ENCODE results near the gene DHDDS. TPM values are rescaled to one million over a fixed set of nuclear protein-coding genes. Genes with fewer than 3 reads are reported as not detected.

Gene DHDDS
- total RNA-seq, 2 donors from 2014 or later, result 28.9 to 39.0 TPM

- no peak for TF ChIP-seq CTCF (IDR thresholded peaks at IDR 0.05)
- no peak for TF ChIP-seq POLR2A (IDR thresholded peaks at IDR 0.05)
- TF ChIP-seq POLR2AphosphoS5 (IDR thresholded peaks at IDR 0.05), result no peak
- H3K4me3 ChIP-seq, result no peak overlapping the region
- no peaks in the 10 kb centered on the region for H3K36me3 ChIP-seq
- no peak for DNase-seq (ENCODE audit: low spot score)
- WGBS, result 31% methylated on average over 4 of the region's 4 CpGs
- no peaks in the 10 kb centered on the region for H3K9me3 ChIP-seq
- H3K4me1 ChIP-seq (replicated peaks), result no peaks in the 10 kb centered on the region
- H3K27ac ChIP-seq, result no peak overlapping the region
- H3K27me3 ChIP-seq (replicated peaks; ENCODE audit: insufficient read depth), result no peaks in the 10 kb centered on the region
- intact Hi-C loops (cut with DNase I), result no loop called here
Measured at GRCh38 chr1:26403656-26404055, 28.5 kb upstream of the DHDDS start.

- Histone ChIP-seq H3K4me1 (replicated peaks) (no peaks in the 10 kb centered on the region), H3K9me3 (no peaks in the 10 kb centered on the region), H3K27me3 (replicated peaks; ENCODE audit: insufficient read depth) (peaks cover 5% of the 10 kb centered on the region), H3K4me3 (no peak overlapping the region), H3K27ac (no peak overlapping the region), H3K36me3 (no peaks in the 10 kb centered on the region)
- intact Hi-C loops (cut with DNase I), result no loop called here
- TF ChIP-seq POLR2A (IDR thresholded peaks at IDR 0.05), result no peak
- no peak for TF ChIP-seq POLR2AphosphoS5 (IDR thresholded peaks at IDR 0.05)
- no peak for TF ChIP-seq CTCF (IDR thresholded peaks at IDR 0.05)
- DNase-seq (ENCODE audit: low spot score), result no peak
- 75% methylated on average over 2 of the region's 2 CpGs for WGBS
Measured at GRCh38 chr1:26404641-26405040, 27.5 kb upstream of the DHDDS start.

GRCh38 chr1:26405281-26405915 is 26.7 kb upstream of the DHDDS start:
- H3K36me3 ChIP-seq, result no peaks in the 10 kb centered on the region
- no peaks in the 10 kb centered on the region for H3K9me3 ChIP-seq
- intact Hi-C loops (cut with DNase I), result no loop called here
- no peak for DNase-seq (ENCODE audit: low spot score)
- 72% methylated on average over 7 of the region's 7 CpGs for WGBS
- H3K27ac ChIP-seq, result no peak overlapping the region
- H3K4me3 ChIP-seq, result no peak overlapping the region
- peaks cover 7% of the 10 kb centered on the region for H3K27me3 ChIP-seq (replicated peaks; ENCODE audit: insufficient read depth)
- H3K4me1 ChIP-seq (replicated peaks), result no peaks in the 10 kb centered on the region
- TF ChIP-seq CTCF (IDR thresholded peaks at IDR 0.05), result no peak
- no peak for TF ChIP-seq POLR2AphosphoS5 (IDR thresholded peaks at IDR 0.05)
- no peak for TF ChIP-seq POLR2A (IDR thresholded peaks at IDR 0.05)

GRCh38 chr1:26408604-26409003 is 23.5 kb upstream of the DHDDS start:
- Histone ChIP-seq H3K4me1 (replicated peaks) (no peaks in the 10 kb centered on the region), H3K9me3 (no peaks in the 10 kb centered on the region), H3K27ac (no peak overlapping the region), H3K36me3 (no peaks in the 10 kb centered on the region), H3K27me3 (replicated peaks; ENCODE audit: insufficient read depth) (peaks cover 34% of the 10 kb centered on the region), H3K4me3 (no peak overlapping the region)
- intact Hi-C loops (cut with DNase I), result no loop called here
- TF ChIP-seq POLR2AphosphoS5 (IDR thresholded peaks at IDR 0.05) (peak; percentile 26), CTCF (IDR thresholded peaks at IDR 0.05) (no peak), POLR2A (IDR thresholded peaks at IDR 0.05) (no peak)
- DNase-seq (ENCODE audit: low spot score), result peak; percentile 58
- WGBS, result 1% methylated on average over 12 of the region's 12 CpGs

- Histone ChIP-seq H3K4me1 (replicated peaks) (no peaks in the 10 kb centered on the region), H3K27me3 (replicated peaks; ENCODE audit: insufficient read depth) (peaks cover 34% of the 10 kb centered on the region), H3K4me3 (no peak overlapping the region), H3K36me3 (no peaks in the 10 kb centered on the region), H3K9me3 (no peaks in the 10 kb centered on the region), H3K27ac (no peak overlapping the region)
- TF ChIP-seq POLR2A (IDR thresholded peaks at IDR 0.05) (no peak), POLR2AphosphoS5 (IDR thresholded peaks at IDR 0.05) (no peak), CTCF (IDR thresholded peaks at IDR 0.05) (no peak)
- intact Hi-C loops (cut with DNase I), result no loop called here
- WGBS, result 3% methylated on average over 16 of the region's 16 CpGs
- no peak for DNase-seq (ENCODE audit: low spot score)
Measured at GRCh38 chr1:26409191-26409807, 22.8 kb upstream of the DHDDS start.

Data from prostate gland (tissue), 2 donors.